Mesendoderm (in vitro differentiated cells): Measurements from ENCODE around the gene SLC7A7.
"Not testable (repeated sequence)": the region's sequence is repeated elsewhere in the genome, so short reads cannot be mapped to it uniquely, and the experiment has no call there.

Experiments used
- DNase-seq: peaks from one replicate; pipeline ENCODE4 v3.0.0; 2013
- H2AK5ac ChIP-seq: 2 replicates; pipeline ENCODE4 v1.6.1; 2013; ENCODE audit warnings: low read length, inconsistent platforms
- H2BK120ac ChIP-seq: 2 replicates; pipeline ENCODE4 v1.6.1; 2013; ENCODE audit warnings: low read depth, mild to moderate bottlenecking, low read length, moderate library complexity, mixed read lengths
- H2BK15ac ChIP-seq: replicated peaks from 2 replicates; pipeline ENCODE4 v1.6.1; 2013; ENCODE audit warnings: low read depth, mild to moderate bottlenecking, moderate library complexity
- H2BK5ac ChIP-seq: 2 replicates; pipeline ENCODE4 v1.6.1; 2013; ENCODE audit warnings: low read length, inconsistent platforms
- H3K18ac ChIP-seq: 2 replicates; pipeline ENCODE4 v1.6.1; 2013; ENCODE audit warnings: mild to moderate bottlenecking, low read length, mixed read lengths
- H3K23ac ChIP-seq: one replicate; pipeline ENCODE4 v1.6.1; 2013; ENCODE audit warnings: low read length
- H3K27ac ChIP-seq: 2 replicates; pipeline ENCODE4 v1.5.1; 2013; ENCODE audit warnings: low read depth, mild to moderate bottlenecking, inconsistent platforms, low read length, moderate library complexity
- H3K27me3 ChIP-seq: 2 replicates; pipeline ENCODE4 v1.6.1; 2013; ENCODE audit warnings: low read length, control low read depth, mild to moderate bottlenecking, inconsistent platforms; ENCODE audit not compliant: insufficient read depth, poor library complexity
- H3K36me3 ChIP-seq: 2 replicates; pipeline ENCODE4 v1.6.1; 2013; ENCODE audit warnings: low read length, inconsistent platforms; ENCODE audit not compliant: control insufficient read depth, insufficient read depth
- H3K4ac ChIP-seq: one replicate; pipeline ENCODE4 v1.6.1; 2013; ENCODE audit warnings: low read depth, mild to moderate bottlenecking, low read length, moderate library complexity
- H3K4me1 ChIP-seq: 2 replicates; pipeline ENCODE4 v1.6.1; 2013; ENCODE audit warnings: low read depth, low read length, inconsistent platforms; ENCODE audit not compliant: control insufficient read depth
- H3K4me2 ChIP-seq: 2 replicates; pipeline ENCODE4 v1.6.1; 2013; ENCODE audit warnings: low read length
- H3K4me3 ChIP-seq: 2 replicates; pipeline ENCODE4 v1.5.1; 2013; ENCODE audit warnings: mild to moderate bottlenecking, low read length
- H3K56ac ChIP-seq: one replicate; pipeline ENCODE4 v1.6.1; 2013; ENCODE audit warnings: low read length
- H3K79me1 ChIP-seq: 2 replicates; pipeline ENCODE4 v1.6.1; 2013; ENCODE audit warnings: low read length, inconsistent platforms
- H3K79me2 ChIP-seq: 2 replicates; pipeline ENCODE4 v1.6.1; 2013; ENCODE audit warnings: mild to moderate bottlenecking, low read length; ENCODE audit not compliant: control insufficient read depth, insufficient read depth
- H3K9ac ChIP-seq: 2 replicates; pipeline ENCODE4 v1.6.1; 2013; ENCODE audit warnings: low read length, inconsistent platforms
- H4K5ac ChIP-seq: one replicate; pipeline ENCODE4 v1.6.1; 2013; ENCODE audit warnings: low read length
- H4K8ac ChIP-seq: one replicate; pipeline ENCODE4 v1.6.1; 2013; ENCODE audit warnings: low read depth, mild to moderate bottlenecking, control low read depth, low read length, moderate library complexity
- WGBS: extraction: QIAGEN DNeasy Blood & Tissue Kit; methylation state at CpG from one replicate; pipeline ENCODE4 v1.1.7; 2013; ENCODE audit warnings: low lambda C conversion rate, missing lambda C conversion rate; ENCODE audit not compliant: insufficient coverage; ENCODE audit errors: extremely low coverage; 5-methylcytosine and 5-hydroxymethylcytosine counted together

The SLC7A7 gene

GRCh38 chr14:22796087-22796707, 19.0 kb downstream of the SLC7A7 start:
- Histone ChIP-seq H3K27me3 (no peaks in the 10 kb centered on the region), H3K4me3 (no peak overlapping the region), H2BK15ac (no peak overlapping the region), H3K4me1 (peaks cover 7% of the 10 kb centered on the region), H3K23ac (no peak overlapping the region), H3K18ac (peak overlapping the region; percentile 34), H3K4ac (peak overlapping the region; percentile 75), H3K56ac (peak overlapping the region; percentile 53), H3K27ac (peak overlapping the region; percentile 1), H2BK5ac (peak overlapping the region; percentile 2), H4K8ac (no peak overlapping the region), H2BK120ac (no peak overlapping the region), H3K79me2 (no peaks in the 10 kb centered on the region), H3K4me2 (no peak overlapping the region), H3K79me1 (no peaks in the 10 kb centered on the region), H3K36me3 (no peaks in the 10 kb centered on the region), H2AK5ac (no peak overlapping the region), H3K9ac (no peak overlapping the region), H4K5ac (no peak overlapping the region)
- no CpG with 5 or more reads among the region's 5 CpGs for WGBS
- DNase-seq, result no peak

- Histone ChIP-seq H2AK5ac (no peak overlapping the region), H3K79me1 (no peaks in the 10 kb centered on the region), H3K4me2 (no peak overlapping the region), H4K5ac (no peak overlapping the region), H2BK120ac (no peak overlapping the region), H3K23ac (no peak overlapping the region), H3K27me3 (no peaks in the 10 kb centered on the region), H3K79me2 (no peaks in the 10 kb centered on the region), H3K36me3 (no peaks in the 10 kb centered on the region), H2BK15ac (no peak overlapping the region), H3K56ac (no peak overlapping the region), H3K27ac (no peak overlapping the region), H2BK5ac (no peak overlapping the region), H4K8ac (no peak overlapping the region), H3K4me3 (no peak overlapping the region), H3K18ac (no peak overlapping the region), H3K4ac (no peak overlapping the region), H3K4me1 (peaks cover 7% of the 10 kb centered on the region), H3K9ac (no peak overlapping the region)
- no peak for DNase-seq
- WGBS, result no CpG with 5 or more reads among the region's 7 CpGs
Measured at GRCh38 chr14:22794551-22794951, 20.7 kb downstream of the SLC7A7 start.

- H3K36me3 ChIP-seq, result no peaks in the 10 kb centered on the region
- no peak overlapping the region for H4K5ac ChIP-seq
- peaks cover 7% of the 10 kb centered on the region for H3K4me1 ChIP-seq
- no CpG with 5 or more reads among the region's 5 CpGs for WGBS
- no peaks in the 10 kb centered on the region for H3K27me3 ChIP-seq
- H3K23ac ChIP-seq, result no peak overlapping the region
- DNase-seq, result no peak
- H3K9ac ChIP-seq, result no peak overlapping the region
- H3K79me1 ChIP-seq, result no peaks in the 10 kb centered on the region
- H3K4me2 ChIP-seq, result no peak overlapping the region
- H2BK5ac ChIP-seq, result no peak overlapping the region
- H3K79me2 ChIP-seq, result no peaks in the 10 kb centered on the region
- H4K8ac ChIP-seq, result no peak overlapping the region
- H2BK120ac ChIP-seq, result no peak overlapping the region
- H2AK5ac ChIP-seq, result no peak overlapping the region
- H3K27ac ChIP-seq, result no peak overlapping the region
- H3K56ac ChIP-seq, result no peak overlapping the region
- H3K4me3 ChIP-seq, result no peak overlapping the region
- no peak overlapping the region for H2BK15ac ChIP-seq
- H3K4ac ChIP-seq, result no peak overlapping the region
- H3K18ac ChIP-seq, result no peak overlapping the region
Measured at GRCh38 chr14:22793976-22794375, 21.3 kb downstream of the SLC7A7 start.

- H3K36me3 ChIP-seq, H3K18ac ChIP-seq, H2AK5ac ChIP-seq, H3K4me3 ChIP-seq, H3K23ac ChIP-seq, H3K79me1 ChIP-seq, H4K5ac ChIP-seq, H2BK5ac ChIP-seq, H2BK15ac ChIP-seq, H3K56ac ChIP-seq, H3K27me3 ChIP-seq, H3K79me2 ChIP-seq, H3K4me2 ChIP-seq, H3K9ac ChIP-seq, H4K8ac ChIP-seq, H2BK120ac ChIP-seq, H3K27ac ChIP-seq, H3K4ac ChIP-seq, DNase-seq, H3K4me1 ChIP-seq: not testable (repeated sequence)
- no CpG with 5 or more reads among the region's 5 CpGs for WGBS
Measured at GRCh38 chr14:22793550-22793949, 21.7 kb downstream of the SLC7A7 start.

- no peak for DNase-seq
- no CpG with 5 or more reads among the region's 2 CpGs for WGBS
- H3K27ac ChIP-seq, result no peak overlapping the region
Measured at GRCh38 chr14:22792158-22792557, 23.1 kb downstream of the SLC7A7 start.

GRCh38 chr14:22791301-22791700, 23.9 kb downstream of the SLC7A7 start:
- Histone ChIP-seq H3K56ac (no peak overlapping the region), H2BK5ac (no peak overlapping the region), H4K5ac (no peak overlapping the region), H2AK5ac (no peak overlapping the region), H2BK120ac (no peak overlapping the region), H3K27me3 (no peaks in the 10 kb centered on the region), H3K18ac (no peak overlapping the region), H3K79me2 (no peaks in the 10 kb centered on the region), H2BK15ac (no peak overlapping the region), H3K27ac (no peak overlapping the region), H3K4ac (no peak overlapping the region), H4K8ac (no peak overlapping the region), H3K79me1 (no peaks in the 10 kb centered on the region), H3K9ac (no peak overlapping the region), H3K4me3 (no peak overlapping the region), H3K4me1 (peaks cover under 1% of the 10 kb centered on the region), H3K23ac (no peak overlapping the region), H3K36me3 (no peaks in the 10 kb centered on the region), H3K4me2 (no peak overlapping the region)
- DNase-seq, result no peak
- WGBS, result no CpG with 5 or more reads among the region's 3 CpGs

More at GRCh38 chr14:22792158-22792557, 23.1 kb downstream of the SLC7A7 start:
- Histone ChIP-seq H3K4ac (no peak overlapping the region), H2BK5ac (no peak overlapping the region), H3K4me3 (no peak overlapping the region), H2BK15ac (no peak overlapping the region), H3K79me2 (no peaks in the 10 kb centered on the region), H3K56ac (no peak overlapping the region), H3K79me1 (no peaks in the 10 kb centered on the region), H4K5ac (no peak overlapping the region), H4K8ac (no peak overlapping the region), H3K18ac (no peak overlapping the region), H2BK120ac (no peak overlapping the region), H3K23ac (no peak overlapping the region), H2AK5ac (no peak overlapping the region), H3K9ac (no peak overlapping the region), H3K36me3 (no peaks in the 10 kb centered on the region), H3K4me2 (no peak overlapping the region), H3K27me3 (no peaks in the 10 kb centered on the region), H3K4me1 (peaks cover 4% of the 10 kb centered on the region)
